Measurements from ENCODE around the gene ACAT1. TPM values are rescaled to one million over a fixed set of nuclear protein-coding genes. Genes with fewer than 3 reads are reported as not detected.
"Not testable (repeated sequence)": the region's sequence is repeated elsewhere in the genome, so short reads cannot be mapped to it uniquely, and the experiment has no call there.

Gene ACAT1
- total RNA-seq, 1 donor from 2014 or later = 42.1 TPM

DNA sequence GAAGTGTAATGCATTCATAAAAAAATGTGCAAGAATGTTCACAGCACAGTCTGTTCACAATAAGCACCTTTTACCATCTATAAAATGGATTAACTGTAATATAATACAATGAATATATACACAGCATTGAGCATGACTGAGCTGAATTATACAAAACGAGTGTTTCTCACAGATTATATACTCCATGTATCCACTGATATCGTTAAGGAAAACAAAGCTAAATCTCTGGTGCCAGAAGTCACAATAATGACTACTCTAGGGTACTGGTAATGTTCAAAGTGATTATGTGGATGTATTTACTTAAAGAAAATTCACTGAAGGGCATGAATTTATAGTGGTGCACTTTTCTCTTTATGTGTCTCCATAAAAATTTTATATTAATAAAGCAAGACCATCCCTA, 33.2 kb downstream of the ACAT1 start:
- no peak overlapping the region for H3K4me3 ChIP-seq (ENCODE audit: low read depth, low read length)
- peaks cover 2% of the 10 kb centered on the region for H3K36me3 ChIP-seq (ENCODE audit: control insufficient read depth, insufficient read depth, low read length)
- TF ChIP-seq, protein P1, sequence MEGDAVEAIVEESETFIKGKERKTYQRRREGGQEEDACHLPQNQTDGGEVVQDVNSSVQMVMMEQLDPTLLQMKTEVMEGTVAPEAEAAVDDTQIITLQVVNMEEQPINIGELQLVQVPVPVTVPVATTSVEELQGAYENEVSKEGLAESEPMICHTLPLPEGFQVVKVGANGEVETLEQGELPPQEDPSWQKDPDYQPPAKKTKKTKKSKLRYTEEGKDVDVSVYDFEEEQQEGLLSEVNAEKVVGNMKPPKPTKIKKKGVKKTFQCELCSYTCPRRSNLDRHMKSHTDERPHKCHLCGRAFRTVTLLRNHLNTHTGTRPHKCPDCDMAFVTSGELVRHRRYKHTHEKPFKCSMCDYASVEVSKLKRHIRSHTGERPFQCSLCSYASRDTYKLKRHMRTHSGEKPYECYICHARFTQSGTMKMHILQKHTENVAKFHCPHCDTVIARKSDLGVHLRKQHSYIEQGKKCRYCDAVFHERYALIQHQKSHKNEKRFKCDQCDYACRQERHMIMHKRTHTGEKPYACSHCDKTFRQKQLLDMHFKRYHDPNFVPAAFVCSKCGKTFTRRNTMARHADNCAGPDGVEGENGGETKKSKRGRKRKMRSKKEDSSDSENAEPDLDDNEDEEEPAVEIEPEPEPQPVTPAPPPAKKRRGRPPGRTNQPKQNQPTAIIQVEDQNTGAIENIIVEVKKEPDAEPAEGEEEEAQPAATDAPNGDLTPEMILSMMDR (IDR thresholded peaks at IDR 0.05; ENCODE audit: insufficient read depth, low read length, severe bottlenecking) = no peak
- FAIRE-seq = no peak
- DNase-seq (ENCODE audit: low read depth) = no peak
- no peaks in the 10 kb centered on the region for H3K27me3 ChIP-seq (ENCODE audit: control insufficient read depth, insufficient read depth, low read length)

DNA sequence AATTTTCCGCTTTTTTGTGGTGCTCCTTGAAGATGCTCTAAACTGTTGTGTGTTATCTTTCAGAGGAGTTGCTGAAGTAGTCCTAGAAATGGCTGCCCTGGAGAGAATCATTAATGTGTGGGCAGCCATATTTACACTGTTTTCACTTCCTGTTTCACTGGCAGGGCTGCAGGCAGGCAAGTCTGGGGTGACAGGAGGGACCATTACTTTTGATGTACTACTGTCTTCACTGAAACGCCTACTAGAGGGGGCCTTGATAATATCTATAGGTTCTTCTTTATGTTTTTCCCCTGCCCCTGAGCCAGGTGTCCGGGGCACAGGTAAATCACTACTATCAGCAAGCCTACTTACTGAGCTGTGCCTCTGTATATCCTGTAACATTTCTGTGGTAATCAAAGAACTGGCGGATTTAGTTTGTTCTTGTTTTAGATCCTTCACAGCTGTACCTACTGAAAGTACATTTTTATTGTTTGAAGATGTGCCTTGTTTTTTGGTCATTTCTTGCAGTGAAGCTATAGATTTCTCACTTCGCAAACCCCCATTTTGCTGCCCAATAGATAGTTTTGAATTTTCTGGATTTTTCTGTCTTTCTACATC, 39.7 kb downstream of the ACAT1 start:
- H3K36me3 ChIP-seq (ENCODE audit: control insufficient read depth, insufficient read depth, low read length) = peaks cover 2% of the 10 kb centered on the region
- DNase-seq (ENCODE audit: low read depth) = no peak
- FAIRE-seq = no peak
- H3K4me3 ChIP-seq (ENCODE audit: low read depth, low read length) = no peak overlapping the region
- H3K27me3 ChIP-seq (ENCODE audit: control insufficient read depth, insufficient read depth, low read length) = no peaks in the 10 kb centered on the region
- TF ChIP-seq, protein P1 (IDR thresholded peaks at IDR 0.05; ENCODE audit: insufficient read depth, low read length, severe bottlenecking) = no peak

DNA sequence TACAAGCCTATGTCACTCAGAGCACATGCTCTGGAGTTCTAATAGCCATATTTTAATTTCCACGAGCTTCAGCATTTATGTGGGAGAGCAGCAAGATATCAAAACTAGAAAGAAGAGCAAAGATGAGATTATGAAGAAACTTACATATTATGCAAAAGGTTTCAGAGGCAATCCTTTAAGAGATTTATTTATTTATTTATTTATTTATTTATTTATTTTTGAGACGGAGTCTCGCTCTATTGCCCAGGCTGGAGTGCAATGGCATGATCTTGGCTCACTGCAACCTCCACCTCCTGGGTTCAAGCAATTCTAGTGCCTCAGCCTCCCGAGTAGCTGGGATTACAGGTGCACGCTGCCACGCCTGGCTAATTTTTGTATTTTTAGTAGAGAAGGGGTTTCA, 41.5 kb downstream of the ACAT1 start:
- H3K4me3 ChIP-seq (ENCODE audit: low read depth, low read length); FAIRE-seq; DNase-seq (ENCODE audit: low read depth); H3K27me3 ChIP-seq (ENCODE audit: control insufficient read depth, insufficient read depth, low read length); H3K36me3 ChIP-seq (ENCODE audit: control insufficient read depth, insufficient read depth, low read length): not testable (repeated sequence)

DNA sequence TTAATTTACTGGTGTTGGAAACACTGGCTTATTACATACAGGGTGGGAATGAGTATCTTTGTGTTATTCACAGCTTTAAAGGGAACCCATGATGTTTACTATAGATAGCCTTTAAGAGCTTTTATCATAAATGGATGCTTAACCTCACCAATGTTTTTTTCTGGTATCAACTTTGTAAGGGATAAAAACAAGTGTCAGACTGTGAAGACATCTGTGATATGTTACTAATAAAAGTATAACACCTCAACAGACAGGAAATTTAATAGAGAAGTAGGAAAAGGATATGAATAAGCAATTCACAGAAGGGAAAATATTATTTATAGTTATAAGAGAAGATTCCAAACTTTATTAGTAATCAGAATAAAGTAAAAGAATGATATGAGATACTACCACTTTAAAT, 46.3 kb downstream of the ACAT1 start:
- Histone ChIP-seq H3K27me3 (ENCODE audit: control insufficient read depth, insufficient read depth, low read length) (no peaks in the 10 kb centered on the region), H3K36me3 (ENCODE audit: control insufficient read depth, insufficient read depth, low read length) (peaks cover 7% of the 10 kb centered on the region), H3K4me3 (ENCODE audit: low read depth, low read length) (no peak overlapping the region)
- DNase-seq (ENCODE audit: low read depth) = no peak
- TF ChIP-seq, protein P1 (IDR thresholded peaks at IDR 0.05; ENCODE audit: insufficient read depth, low read length, severe bottlenecking) = no peak
- peak; percentile 68 for FAIRE-seq

DNA sequence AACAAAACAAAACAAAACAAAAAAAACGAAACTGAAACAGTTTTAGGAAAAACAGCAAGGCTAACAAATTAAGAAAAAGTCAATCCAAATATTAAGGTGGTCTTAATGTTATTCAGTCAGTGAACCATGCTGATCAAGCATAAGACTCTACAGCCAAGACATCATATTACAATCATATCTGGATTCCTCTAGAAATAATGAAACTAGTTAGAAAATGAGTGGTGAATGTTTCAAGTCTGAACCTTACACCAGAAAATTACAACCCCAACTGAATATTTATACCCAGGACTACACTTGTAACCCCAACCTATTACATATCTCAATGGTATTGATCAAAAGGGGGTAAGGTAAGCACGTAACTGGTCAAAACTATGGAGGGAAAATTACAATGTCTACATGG, 48.8 kb downstream of the ACAT1 start:
- TF ChIP-seq, protein P1 (IDR thresholded peaks at IDR 0.05; ENCODE audit: insufficient read depth, low read length, severe bottlenecking) = no peak
- Histone ChIP-seq H3K36me3 (ENCODE audit: control insufficient read depth, insufficient read depth, low read length) (peaks cover 8% of the 10 kb centered on the region), H3K27me3 (ENCODE audit: control insufficient read depth, insufficient read depth, low read length) (no peaks in the 10 kb centered on the region), H3K4me3 (ENCODE audit: low read depth, low read length) (no peak overlapping the region)
- FAIRE-seq (no peak), DNase-seq (ENCODE audit: low read depth) (no peak)

DNA sequence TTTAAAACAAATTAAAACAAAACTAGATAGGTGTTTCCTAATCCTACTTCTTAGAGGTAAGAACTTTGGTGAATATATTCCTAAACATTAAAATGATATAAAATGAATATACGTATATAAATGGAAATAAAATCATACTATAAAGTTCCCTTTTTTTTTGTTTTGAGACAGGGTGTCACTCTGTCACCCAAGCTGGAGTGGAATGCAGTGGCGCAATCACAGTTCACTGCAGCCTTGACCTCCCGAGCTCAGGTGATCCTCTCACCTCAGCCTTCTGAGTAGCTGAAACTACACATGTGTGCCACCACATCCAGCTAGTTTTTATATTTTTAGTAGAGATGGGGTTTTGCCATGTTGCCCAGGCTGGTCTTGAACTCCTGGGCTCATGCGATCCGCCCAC, 56.2 kb downstream of the ACAT1 start:
- H3K4me3 ChIP-seq (ENCODE audit: low read depth, low read length) = no peak overlapping the region
- TF ChIP-seq, protein P1 (IDR thresholded peaks at IDR 0.05; ENCODE audit: insufficient read depth, low read length, severe bottlenecking) = no peak
- FAIRE-seq = no peak
- no peak for DNase-seq (ENCODE audit: low read depth)
- no peaks in the 10 kb centered on the region for H3K27me3 ChIP-seq (ENCODE audit: control insufficient read depth, insufficient read depth, low read length)
- H3K36me3 ChIP-seq (ENCODE audit: control insufficient read depth, insufficient read depth, low read length) = peaks cover 2% of the 10 kb centered on the region

Data from bronchial epithelial cell (primary cell).